Peyer's patch (tissue), 4 donors: ENCODE data around the gene GRID2. TPM values are rescaled to one million over a fixed set of nuclear protein-coding genes. Genes with fewer than 3 reads are reported as not detected.
"Not testable (repeated sequence)": the region's sequence is repeated elsewhere in the genome, so short reads cannot be mapped to it uniquely, and the experiment has no call there.

Experiments used
- DNase-seq, 3 donors: peaks; one replicate each; pipeline ENCODE4 v3.0.0-alpha.2; 2017 to 2019
- H3K27ac ChIP-seq, 4 donors: fragments of 200-600 bp; sonication (generic); one replicate each; pipeline ENCODE4 v1.5.1; 2016 to 2019
- H3K27me3 ChIP-seq, 2 donors: fragments of 200-600 bp; sonication (generic); one replicate each; pipeline ENCODE4 v1.5.1; 2019
- H3K36me3 ChIP-seq, 3 donors: fragments of 200-600 bp; sonication (generic); one replicate each; pipeline ENCODE4 v1.5.1; 2016 to 2019
- H3K4me1 ChIP-seq, 4 donors: fragments of 200-600 bp; sonication (generic); one replicate each; pipeline ENCODE4 v1.5.1; 2016 to 2019
- H3K4me3 ChIP-seq, 4 donors: fragments of 200-600 bp; sonication (generic); 1 replicate in 3 of 4; 2 replicates in 1 of 4; pipeline ENCODE4 v1.5.1; 2016 to 2019; ENCODE audit warnings: mild to moderate bottlenecking in 1 of 4
- H3K9me3 ChIP-seq, 4 donors: fragments of 200-600 bp; sonication (generic); one replicate each; pipeline ENCODE4 v1.5.1; 2016 to 2019; ENCODE audit warnings: mild to moderate bottlenecking in 1 of 4
- POLR2A ChIP-seq, 2 donors: fragments of 450-650 bp; IDR thresholded peaks; one replicate each; pipeline ENCODE4 v1.5.1; 2017; ENCODE audit warnings: antibody characterized with exemption in 2 of 2, mild to moderate bottlenecking in 2 of 2, moderate library complexity in 2 of 2
- total RNA-seq, 4 donors: library from RNA; depleted of rRNA; stranded (reverse); fragments of >200 nt; gene quantifications; one replicate each; pipeline ENCODE4 v1.1.0, GENCODE V29; 2016
- TF ChIP-seq, protein P1 (sequence below), 6 experiments: fragments of 450-650 bp in 4 of 6; fragments of 200-600 bp in 2 of 6; sonication (generic) in 1 of 6; IDR thresholded peaks; one replicate each; pipeline ENCODE4 v1.5.1; 2017 to 2019; ENCODE audit warnings: antibody characterized with exemption in 6 of 6, mild to moderate bottlenecking in 3 of 6, moderate library complexity in 1 of 6

The GRID2 gene
- total RNA-seq, 4 donors from 2014 or later = 0.54 TPM; not detected in 3

DNA sequence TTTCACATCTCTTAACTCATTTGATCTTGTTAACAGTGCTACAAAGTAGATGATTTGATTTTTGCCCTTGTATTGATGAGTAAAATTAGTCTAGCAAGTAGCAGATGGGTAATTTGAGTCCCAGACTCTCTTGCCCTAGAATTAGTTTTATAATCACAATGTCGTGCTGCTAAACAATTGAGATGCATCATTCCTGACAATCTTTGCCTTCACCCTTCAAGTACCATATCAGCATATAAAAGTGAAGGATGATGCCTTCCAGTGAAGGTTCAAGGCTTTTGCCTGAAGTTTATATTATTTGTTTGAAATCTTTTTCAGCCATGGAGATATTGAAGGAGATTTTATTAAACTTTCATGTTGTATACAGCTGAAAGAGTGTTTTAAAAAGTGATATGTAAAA is 141.4 kb downstream of the GRID2 start:
- no peaks in the 10 kb centered on the region for H3K27me3 ChIP-seq
- no peak for DNase-seq
- TF ChIP-seq POLR2A (IDR thresholded peaks at IDR 0.05) = no peak
- TF ChIP-seq, protein P1, sequence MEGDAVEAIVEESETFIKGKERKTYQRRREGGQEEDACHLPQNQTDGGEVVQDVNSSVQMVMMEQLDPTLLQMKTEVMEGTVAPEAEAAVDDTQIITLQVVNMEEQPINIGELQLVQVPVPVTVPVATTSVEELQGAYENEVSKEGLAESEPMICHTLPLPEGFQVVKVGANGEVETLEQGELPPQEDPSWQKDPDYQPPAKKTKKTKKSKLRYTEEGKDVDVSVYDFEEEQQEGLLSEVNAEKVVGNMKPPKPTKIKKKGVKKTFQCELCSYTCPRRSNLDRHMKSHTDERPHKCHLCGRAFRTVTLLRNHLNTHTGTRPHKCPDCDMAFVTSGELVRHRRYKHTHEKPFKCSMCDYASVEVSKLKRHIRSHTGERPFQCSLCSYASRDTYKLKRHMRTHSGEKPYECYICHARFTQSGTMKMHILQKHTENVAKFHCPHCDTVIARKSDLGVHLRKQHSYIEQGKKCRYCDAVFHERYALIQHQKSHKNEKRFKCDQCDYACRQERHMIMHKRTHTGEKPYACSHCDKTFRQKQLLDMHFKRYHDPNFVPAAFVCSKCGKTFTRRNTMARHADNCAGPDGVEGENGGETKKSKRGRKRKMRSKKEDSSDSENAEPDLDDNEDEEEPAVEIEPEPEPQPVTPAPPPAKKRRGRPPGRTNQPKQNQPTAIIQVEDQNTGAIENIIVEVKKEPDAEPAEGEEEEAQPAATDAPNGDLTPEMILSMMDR (IDR thresholded peaks at IDR 0.05) = no peak

DNA sequence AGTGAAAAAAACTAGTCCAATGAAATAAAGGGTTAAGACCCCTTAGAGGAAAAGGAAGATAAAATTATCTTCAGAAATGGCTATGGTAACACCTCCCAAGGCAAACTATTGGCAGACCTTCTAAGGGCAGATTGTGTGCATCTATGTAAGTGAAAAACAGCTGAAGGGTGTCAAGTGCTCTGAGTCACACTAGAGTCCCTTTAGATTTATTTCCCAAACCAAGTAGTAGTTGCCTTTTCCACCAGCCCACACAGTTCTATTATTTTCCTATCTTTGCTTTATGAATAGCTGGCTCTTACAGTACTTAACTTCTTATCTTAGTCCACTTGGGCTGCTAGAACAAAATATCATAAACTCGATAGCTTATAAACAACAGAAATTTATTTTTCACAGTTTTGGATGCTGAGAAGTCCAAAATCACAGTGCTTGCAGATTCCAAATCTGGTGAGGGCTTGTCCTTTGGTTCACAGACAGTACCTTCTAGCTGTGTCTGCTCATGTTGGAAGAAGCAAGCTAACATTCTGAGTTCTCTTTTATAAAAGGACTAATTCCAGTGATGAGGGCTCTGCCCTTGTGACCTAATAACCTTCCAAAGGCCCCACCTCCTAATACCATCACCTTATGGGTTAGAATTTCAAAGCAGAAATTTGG is 143.6 kb downstream of the GRID2 start:
- DNase-seq = no peak
- TF ChIP-seq, protein P1 (IDR thresholded peaks at IDR 0.05) = no peak
- TF ChIP-seq POLR2A (IDR thresholded peaks at IDR 0.05) = no peak
- no peaks in the 10 kb centered on the region for H3K36me3 ChIP-seq
- H3K4me1 ChIP-seq = no peaks in the 10 kb centered on the region
- H3K9me3 ChIP-seq = no peaks in the 10 kb centered on the region
- no peak overlapping the region for H3K4me3 ChIP-seq
- no peak overlapping the region for H3K27ac ChIP-seq
- no peaks in the 10 kb centered on the region for H3K27me3 ChIP-seq

More for the DNA sequence above, 141.4 kb downstream of the GRID2 start:
- Histone ChIP-seq H3K36me3 (no peaks in the 10 kb centered on the region), H3K9me3 (no peaks in the 10 kb centered on the region), H3K4me3 (no peak overlapping the region), H3K4me1 (no peaks in the 10 kb centered on the region), H3K27ac (no peak overlapping the region)

DNA sequence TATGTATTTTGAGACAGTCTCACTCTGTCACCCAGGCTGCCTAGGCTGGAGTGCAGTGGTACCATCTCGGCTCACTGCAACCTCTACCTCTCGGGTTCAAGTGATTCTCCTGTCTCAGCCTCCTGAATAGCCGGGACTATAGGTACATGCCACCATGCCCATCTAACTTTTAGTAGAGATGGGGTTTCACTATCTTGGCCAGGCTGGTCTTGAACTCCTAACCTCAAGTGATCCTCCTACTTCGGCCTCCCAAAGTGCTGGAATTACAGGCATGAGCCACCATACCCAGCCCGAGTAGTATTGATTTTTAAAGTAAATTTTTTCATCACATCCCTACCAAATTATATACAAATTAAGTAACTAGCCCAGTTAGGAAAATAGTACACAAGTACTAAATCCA is 144.4 kb downstream of the GRID2 start:
- DNase-seq, H3K4me3 ChIP-seq, H3K27me3 ChIP-seq, H3K36me3 ChIP-seq, H3K4me1 ChIP-seq, H3K9me3 ChIP-seq, H3K27ac ChIP-seq: not testable (repeated sequence)

DNA sequence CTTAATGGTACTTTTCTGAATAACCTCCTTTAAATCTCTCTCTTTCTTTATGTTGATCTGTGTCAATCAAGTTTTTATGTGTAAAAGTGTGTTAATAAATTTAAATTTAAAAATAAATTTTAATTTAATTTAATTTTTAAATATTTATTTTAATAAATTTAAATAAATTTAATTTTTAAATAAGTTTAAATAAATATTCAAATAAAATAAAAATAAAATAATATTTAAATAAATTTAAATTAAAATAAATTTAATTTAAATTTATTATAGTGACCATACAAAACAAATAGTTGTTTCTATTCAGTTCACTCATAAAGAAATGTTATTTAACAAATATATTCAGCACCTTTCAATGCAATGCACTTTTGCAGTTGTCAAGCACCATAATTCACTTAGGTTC is 146.9 kb downstream of the GRID2 start:
- Histone ChIP-seq H3K4me1 (no peaks in the 10 kb centered on the region), H3K27ac (no peak overlapping the region)

DNA sequence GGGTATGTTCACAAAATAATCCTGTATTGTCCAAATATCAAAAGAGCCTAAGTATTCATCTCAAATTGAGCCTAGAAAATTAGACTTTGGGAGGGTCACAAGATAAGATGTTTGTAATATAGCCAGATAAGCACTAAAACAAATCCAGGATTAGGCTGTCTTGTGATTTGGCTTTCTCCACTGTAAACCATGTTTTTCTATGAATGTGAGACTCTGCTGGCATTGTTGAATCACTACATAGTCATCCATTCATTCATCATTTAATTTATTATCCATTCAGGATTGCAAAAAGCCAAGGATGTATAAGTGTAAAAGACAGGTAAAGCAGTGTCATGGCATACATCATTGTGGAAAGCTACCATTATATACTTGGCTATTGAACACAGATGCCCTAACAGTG is 148.0 kb downstream of the GRID2 start:
- TF ChIP-seq, protein P1 (IDR thresholded peaks at IDR 0.05) = no peak
- TF ChIP-seq POLR2A (IDR thresholded peaks at IDR 0.05) = no peak
- Histone ChIP-seq H3K27ac (no peak overlapping the region), H3K9me3 (no peaks in the 10 kb centered on the region), H3K4me3 (no peak overlapping the region), H3K4me1 (no peaks in the 10 kb centered on the region), H3K27me3 (no peaks in the 10 kb centered on the region), H3K36me3 (no peaks in the 10 kb centered on the region)
- no peak for DNase-seq

More for the DNA sequence above, 146.9 kb downstream of the GRID2 start:
- no peaks in the 10 kb centered on the region for H3K27me3 ChIP-seq
- H3K36me3 ChIP-seq = no peaks in the 10 kb centered on the region
- DNase-seq = no peak
- TF ChIP-seq POLR2A (IDR thresholded peaks at IDR 0.05) = no peak
- TF ChIP-seq, protein P1 (IDR thresholded peaks at IDR 0.05) = no peak
- no peaks in the 10 kb centered on the region for H3K9me3 ChIP-seq
- no peak overlapping the region for H3K4me3 ChIP-seq

DNA sequence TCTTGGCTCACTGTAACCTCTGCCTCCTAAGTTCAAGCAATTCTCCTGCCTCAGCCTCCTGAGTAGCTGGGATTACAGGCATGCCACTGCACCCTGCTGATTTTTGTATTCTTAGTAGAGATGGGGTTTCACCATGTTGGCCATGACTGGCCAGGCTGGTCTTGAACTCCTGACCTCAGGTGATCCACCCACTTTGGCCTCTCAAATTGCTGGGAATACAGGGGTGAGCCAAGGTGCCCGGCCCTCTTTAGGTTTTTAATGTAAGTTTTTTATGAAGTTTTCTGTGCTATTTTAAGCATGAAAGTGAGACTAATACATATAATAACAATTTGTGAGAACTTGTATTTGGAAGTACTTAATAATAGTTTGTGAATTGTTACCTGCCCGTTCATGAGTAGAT is 148.6 kb downstream of the GRID2 start:
- not testable (repeated sequence) for DNase-seq, H3K4me3 ChIP-seq, H3K4me1 ChIP-seq, H3K36me3 ChIP-seq, H3K27ac ChIP-seq, H3K9me3 ChIP-seq, H3K27me3 ChIP-seq

DNA sequence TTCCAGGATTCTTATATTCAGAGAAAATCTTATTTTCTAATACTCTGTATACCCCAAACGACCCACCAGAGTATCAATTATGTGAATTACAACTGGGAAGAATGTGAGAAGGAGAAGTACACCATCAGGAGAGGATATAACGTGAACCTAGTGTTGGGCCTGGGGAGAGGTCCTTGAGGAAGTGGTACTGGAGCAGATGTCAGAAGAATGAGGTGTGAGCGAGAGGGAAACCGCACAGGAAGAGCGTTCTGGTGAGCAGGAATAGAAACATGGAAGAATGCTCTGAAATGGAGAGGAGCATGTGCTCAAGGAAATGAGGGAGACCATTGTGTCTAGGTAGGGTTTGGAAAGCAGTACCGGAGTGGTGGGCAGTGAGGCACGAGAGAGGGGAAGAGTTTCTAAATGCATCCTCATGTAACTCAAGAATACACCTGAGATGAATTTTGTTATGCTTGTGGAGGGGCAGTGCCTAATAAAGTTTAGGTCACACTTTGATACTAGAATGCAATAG is 151.6 kb downstream of the GRID2 start:
- Histone ChIP-seq H3K27ac (no peak overlapping the region), H3K9me3 (no peaks in the 10 kb centered on the region), H3K36me3 (no peaks in the 10 kb centered on the region), H3K27me3 (no peaks in the 10 kb centered on the region), H3K4me1 (no peaks in the 10 kb centered on the region), H3K4me3 (no peak overlapping the region)
- DNase-seq = no peak
- no peak for TF ChIP-seq POLR2A (IDR thresholded peaks at IDR 0.05)
- TF ChIP-seq, protein P1 (IDR thresholded peaks at IDR 0.05) = no peak
